T-helper 17 cell (primary cell): ENCODE data around the gene HHLA2. TPM values are rescaled to one million over a fixed set of nuclear protein-coding genes. Genes with fewer than 3 reads are reported as not detected.

Experiments
- ATAC-seq: fragments of 150-1000 bp; cut with Tn5 transposase; 2 replicates; pipeline ENCODE4 v1.10.0; 2021; ENCODE audit warnings: mild to moderate bottlenecking, moderate library complexity
- DNase-seq, 3 donors: peaks; one replicate each; pipeline versions ENCODE4 v3.0.0 to v3.0.0-alpha.2; 2020 to 2021
- H3K9me3 ChIP-seq: one replicate; pipeline ENCODE4 v1.7.0; 2013; ENCODE audit warnings: low read length, mild to moderate bottlenecking; ENCODE audit not compliant: control insufficient read depth, poor library complexity, severe bottlenecking
- H3K27ac Mint-ChIP-seq: one replicate; pipeline ENCODE4 v1.8.0; 2022; ENCODE audit warnings: mild to moderate bottlenecking, moderate library complexity, mixed read lengths
- H3K27me3 Mint-ChIP-seq: one replicate; pipeline ENCODE4 v1.8.0; 2022; ENCODE audit warnings: mixed read lengths
- H3K36me3 Mint-ChIP-seq: one replicate; pipeline ENCODE4 v1.8.0; 2022; ENCODE audit warnings: low read depth, mixed read lengths
- H3K4me1 Mint-ChIP-seq: one replicate; pipeline ENCODE4 v1.8.0; 2022; ENCODE audit warnings: mild to moderate bottlenecking, mixed read lengths
- H3K4me3 Mint-ChIP-seq: one replicate; pipeline ENCODE4 v1.8.0; 2022; ENCODE audit warnings: mild to moderate bottlenecking, moderate library complexity, mixed read lengths
- total RNA-seq, 4 donors: library from RNA in 2 of 4; stranded (reverse) in 2 of 4; gene quantifications; one replicate each; pipeline ENCODE4 v1.2.3 and lab custom pipeline; 2022 to 2026

Gene HHLA2
- total RNA-seq, 2 donors from 2014 or later, result 0.37 to 2.0 TPM

DNA sequence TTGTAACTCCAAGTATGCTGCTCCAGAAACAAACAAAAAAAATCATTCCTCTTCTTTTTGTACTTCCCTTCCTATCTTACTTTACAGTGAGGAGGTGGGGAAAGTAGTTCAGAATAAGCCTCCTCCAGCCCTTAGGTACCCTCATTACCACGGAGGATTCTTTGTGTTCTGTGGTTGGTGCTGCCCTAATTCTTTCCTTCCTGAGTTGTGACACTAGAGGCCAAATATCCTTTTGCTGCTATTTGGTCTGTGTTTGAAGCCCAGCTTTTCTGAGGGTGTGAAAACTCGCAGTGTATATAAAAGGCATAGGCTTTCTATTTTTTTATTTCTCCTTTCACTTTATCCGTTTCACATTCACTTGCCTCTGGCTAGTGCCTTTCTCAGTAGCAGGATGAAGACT, 98.2 kb downstream of the HHLA2 start:
- no peak for DNase-seq
- Mint-ChIP-seq H3K4me1 (peaks cover 4% of the 10 kb centered on the region), H3K36me3 (no peaks in the 10 kb centered on the region), H3K4me3 (no peak overlapping the region), H3K27ac (no peak overlapping the region), H3K27me3 (peaks cover 30% of the 10 kb centered on the region)
- H3K9me3 ChIP-seq, result no peaks in the 10 kb centered on the region
- no peak for ATAC-seq

DNA sequence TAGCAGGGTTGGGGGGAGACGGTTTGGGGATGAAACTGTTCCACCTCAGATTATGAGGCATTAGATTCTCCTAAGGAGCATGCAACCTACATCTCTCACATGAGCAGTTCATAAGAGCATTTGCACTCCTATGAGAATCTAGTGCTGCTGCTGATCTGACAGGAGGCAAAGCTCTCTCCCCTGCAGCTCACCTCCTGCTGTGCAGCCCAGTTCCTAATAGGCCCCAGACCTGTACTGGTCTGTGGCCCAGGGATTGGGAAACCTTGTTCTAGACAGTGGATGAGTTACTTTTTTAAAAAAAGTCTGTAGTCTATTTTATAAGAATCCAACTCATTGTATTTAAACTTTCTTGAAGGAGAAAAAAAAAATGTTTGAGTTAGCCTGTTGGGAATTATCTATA, 100.0 kb downstream of the HHLA2 start:
- Mint-ChIP-seq H3K4me3 (no peak overlapping the region), H3K27me3 (peaks cover 24% of the 10 kb centered on the region), H3K27ac (no peak overlapping the region), H3K36me3 (no peaks in the 10 kb centered on the region), H3K4me1 (peaks cover 4% of the 10 kb centered on the region)
- ATAC-seq (no peak), DNase-seq (no peak)
- no peaks in the 10 kb centered on the region for H3K9me3 ChIP-seq

DNA sequence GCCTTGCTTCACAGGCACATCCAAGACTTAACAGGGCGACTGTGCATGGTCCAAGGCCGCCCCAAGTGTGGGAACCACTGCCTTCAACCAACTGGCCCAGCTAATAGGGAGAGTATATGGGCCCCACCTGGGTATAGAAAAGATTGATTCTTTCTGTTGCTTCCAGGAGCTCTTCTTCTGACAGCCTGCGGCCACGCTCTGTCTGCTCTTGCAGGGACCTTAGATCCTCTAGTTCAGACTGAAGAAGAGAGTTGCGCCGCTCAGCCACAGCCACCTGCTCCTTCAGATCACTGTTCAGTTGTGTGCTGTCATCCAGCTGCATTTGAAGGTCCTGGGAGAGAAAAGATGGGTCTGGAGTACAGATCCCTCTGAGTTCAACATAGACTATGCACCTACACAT, 102.2 kb downstream of the HHLA2 start:
- peaks cover 9% of the 10 kb centered on the region for H3K27me3 Mint-ChIP-seq
- H3K9me3 ChIP-seq, result no peaks in the 10 kb centered on the region
- H3K4me1 Mint-ChIP-seq, result peaks cover 4% of the 10 kb centered on the region
- H3K36me3 Mint-ChIP-seq, result no peaks in the 10 kb centered on the region
- H3K4me3 Mint-ChIP-seq, result no peak overlapping the region
- no peak overlapping the region for H3K27ac Mint-ChIP-seq
- DNase-seq, result no peak
- ATAC-seq, result no peak

DNA sequence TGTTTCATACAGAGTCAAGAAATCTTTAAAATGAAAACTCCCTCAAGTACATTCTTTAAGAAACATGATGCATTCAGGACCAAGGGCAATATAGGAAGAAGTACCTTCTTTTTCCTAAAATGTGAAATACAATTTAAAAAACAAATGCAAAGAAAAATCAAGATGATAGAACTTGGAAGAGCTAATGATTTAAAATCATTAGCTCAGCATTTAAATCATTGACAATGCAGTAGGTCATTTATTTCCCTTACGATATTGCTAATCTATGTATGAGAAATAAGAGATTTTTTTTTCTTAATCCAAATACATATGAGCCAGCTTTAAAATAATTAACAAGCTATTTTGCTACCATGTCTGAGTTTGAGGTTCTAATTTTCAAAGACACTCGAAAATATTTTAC, 105.5 kb downstream of the HHLA2 start:
- no peak for DNase-seq
- H3K4me1 Mint-ChIP-seq, result no peaks in the 10 kb centered on the region
- H3K9me3 ChIP-seq, result no peaks in the 10 kb centered on the region
- no peak overlapping the region for H3K4me3 Mint-ChIP-seq
- no peaks in the 10 kb centered on the region for H3K36me3 Mint-ChIP-seq
- ATAC-seq, result no peak
- H3K27ac Mint-ChIP-seq, result no peak overlapping the region
- peaks cover 8% of the 10 kb centered on the region for H3K27me3 Mint-ChIP-seq

DNA sequence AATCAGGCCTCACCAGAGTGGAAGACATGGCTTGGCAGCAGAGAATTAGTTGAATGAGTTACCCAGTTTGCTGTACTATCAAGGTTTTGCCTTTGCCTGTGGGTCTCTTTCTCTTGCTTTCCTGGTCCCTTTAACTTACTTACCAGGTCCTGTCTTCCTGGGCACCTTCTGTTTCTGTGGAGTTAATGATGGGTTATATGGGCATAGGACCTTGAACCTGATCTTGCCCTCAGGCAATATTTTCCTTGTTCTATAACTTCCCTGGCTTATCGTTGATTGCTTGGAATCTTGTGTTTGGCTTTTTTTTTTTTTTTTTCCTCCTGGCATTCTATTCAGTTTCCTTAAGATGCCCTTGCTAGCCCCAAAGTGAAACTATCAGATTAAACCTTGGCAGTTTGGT, 106.8 kb downstream of the HHLA2 start:
- DNase-seq, result no peak
- no peaks in the 10 kb centered on the region for H3K36me3 Mint-ChIP-seq
- ATAC-seq, result no peak
- H3K4me3 Mint-ChIP-seq, result no peak overlapping the region
- H3K4me1 Mint-ChIP-seq, result no peaks in the 10 kb centered on the region
- H3K27me3 Mint-ChIP-seq, result peaks cover under 1% of the 10 kb centered on the region
- H3K27ac Mint-ChIP-seq, result peak overlapping the region; percentile 1
- no peaks in the 10 kb centered on the region for H3K9me3 ChIP-seq

DNA sequence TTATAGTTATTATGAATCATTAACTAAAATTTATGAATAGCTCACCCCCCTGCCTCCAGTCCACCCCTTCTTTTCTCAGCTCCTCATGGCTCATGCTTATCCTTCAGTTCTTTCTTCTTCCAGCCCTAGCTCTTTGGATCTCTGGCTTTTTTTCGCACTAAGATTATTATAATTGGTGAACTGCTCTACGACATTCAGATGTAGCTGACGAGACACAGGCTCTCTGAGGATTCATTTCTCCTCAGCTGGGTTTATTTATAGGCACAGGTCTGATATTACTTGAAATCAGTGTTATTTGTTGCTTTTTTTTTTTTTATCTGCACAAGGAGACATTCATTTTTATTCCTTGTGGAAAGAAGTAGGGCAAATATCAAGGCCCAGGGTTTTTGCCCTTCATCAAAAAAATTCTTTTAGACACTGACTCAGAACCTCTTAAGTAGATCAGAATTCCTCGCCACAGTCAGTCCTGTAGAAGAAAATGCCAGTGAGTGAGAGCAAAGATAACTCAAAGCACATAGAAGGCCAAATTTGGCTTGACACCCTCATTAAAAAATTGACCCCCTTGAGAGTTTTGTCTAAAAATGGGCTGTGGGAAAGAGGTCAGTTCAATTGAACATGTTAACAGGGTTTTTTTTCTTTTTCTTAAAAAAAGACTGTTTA, 107.5 kb downstream of the HHLA2 start:
- Mint-ChIP-seq H3K27me3 (no peaks in the 10 kb centered on the region), H3K4me1 (no peaks in the 10 kb centered on the region), H3K36me3 (no peaks in the 10 kb centered on the region)

DNA sequence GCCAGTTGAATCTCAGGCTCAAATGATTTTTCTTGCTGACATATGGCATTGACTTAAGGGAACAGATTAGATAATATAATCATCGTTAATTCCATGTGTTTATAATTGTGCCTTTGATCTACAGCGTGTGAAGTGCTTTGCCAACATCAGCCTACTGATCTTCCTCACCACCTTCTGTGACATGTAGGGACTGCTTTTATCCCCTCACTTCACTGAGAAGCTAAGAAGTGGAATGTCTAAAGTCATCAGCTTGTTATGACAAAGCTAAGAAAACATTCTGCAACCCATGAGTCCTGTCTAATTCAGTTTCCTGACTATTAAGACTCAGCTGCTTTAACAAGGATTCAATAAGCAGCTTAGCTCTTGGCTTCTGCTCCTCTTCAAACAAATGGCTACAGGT, 108.0 kb downstream of the HHLA2 start:
- Mint-ChIP-seq H3K36me3 (no peaks in the 10 kb centered on the region), H3K27me3 (no peaks in the 10 kb centered on the region), H3K4me3 (no peak overlapping the region), H3K27ac (no peak overlapping the region), H3K4me1 (no peaks in the 10 kb centered on the region)
- no peaks in the 10 kb centered on the region for H3K9me3 ChIP-seq
- no peak for DNase-seq
- ATAC-seq, result no peak

More for the DNA sequence above, 107.5 kb downstream of the HHLA2 start:
- no peaks in the 10 kb centered on the region for H3K9me3 ChIP-seq
- no peak for ATAC-seq
- peak overlapping the region; percentile 1 for H3K27ac Mint-ChIP-seq
- no peak overlapping the region for H3K4me3 Mint-ChIP-seq
- DNase-seq, result no peak

DNA sequence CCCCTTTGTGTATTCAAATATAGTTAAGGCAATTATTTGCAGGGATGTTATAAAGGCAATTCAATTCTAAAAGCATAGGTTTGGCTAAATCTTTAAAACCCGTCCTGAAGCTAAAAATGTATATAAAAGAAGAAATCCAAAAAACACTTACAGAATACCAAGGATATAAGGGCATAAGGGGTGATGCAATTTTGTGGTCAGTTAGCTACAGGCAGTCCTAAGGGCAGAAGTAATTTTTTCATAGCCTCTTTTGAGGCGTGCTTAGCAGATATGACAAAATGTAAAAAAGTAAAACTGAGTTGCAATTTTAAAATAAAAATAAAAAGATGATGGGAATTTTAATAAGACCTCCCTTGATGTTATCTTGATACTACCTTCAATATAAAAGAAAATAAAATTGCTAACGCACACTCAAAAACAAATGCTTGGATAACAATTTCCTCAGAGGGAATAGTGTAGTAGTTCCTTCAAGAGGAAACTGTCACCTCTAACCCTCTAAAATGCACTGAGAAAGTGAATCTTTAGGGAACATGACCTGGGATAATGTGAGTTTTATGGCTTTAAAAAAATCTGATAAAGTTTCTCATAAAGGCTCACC, 109.8 kb downstream of the HHLA2 start:
- Mint-ChIP-seq H3K4me3 (no peak overlapping the region), H3K27ac (no peak overlapping the region), H3K27me3 (peaks cover 6% of the 10 kb centered on the region), H3K4me1 (no peaks in the 10 kb centered on the region), H3K36me3 (no peaks in the 10 kb centered on the region)
- DNase-seq (no peak), ATAC-seq (no peak)
- no peaks in the 10 kb centered on the region for H3K9me3 ChIP-seq

DNA sequence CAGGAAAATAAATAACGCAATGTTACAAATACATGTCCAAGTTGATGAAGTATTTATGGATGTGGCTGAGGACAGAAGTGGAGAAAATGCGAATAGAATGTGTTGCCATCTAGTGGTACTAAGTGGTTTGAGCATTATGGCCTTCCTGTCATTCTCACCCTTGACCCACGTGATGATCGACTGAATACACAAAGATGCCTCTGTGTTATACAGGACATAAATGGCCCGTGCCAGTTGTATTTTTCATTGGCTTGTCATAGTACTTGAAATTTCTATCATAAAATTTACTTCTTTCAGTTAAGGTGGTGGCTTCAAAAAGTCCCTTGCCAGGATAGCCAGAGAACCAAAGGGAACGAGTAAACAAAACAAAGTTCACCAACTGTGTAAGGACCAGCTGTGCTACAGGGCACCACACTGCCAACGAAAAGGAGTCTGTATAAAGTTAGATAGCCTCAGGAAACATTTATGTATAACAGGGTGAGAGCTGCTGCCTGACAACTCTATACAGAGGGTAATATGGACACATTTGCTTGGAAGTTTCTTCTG, 110.4 kb downstream of the HHLA2 start:
- no peak overlapping the region for H3K4me3 Mint-ChIP-seq
- ATAC-seq (peak; percentile 79), DNase-seq (no peak)
- no peaks in the 10 kb centered on the region for H3K9me3 ChIP-seq
- H3K27ac Mint-ChIP-seq, result no peak overlapping the region
- H3K4me1 Mint-ChIP-seq, result no peaks in the 10 kb centered on the region
- no peaks in the 10 kb centered on the region for H3K36me3 Mint-ChIP-seq
- peaks cover 6% of the 10 kb centered on the region for H3K27me3 Mint-ChIP-seq

DNA sequence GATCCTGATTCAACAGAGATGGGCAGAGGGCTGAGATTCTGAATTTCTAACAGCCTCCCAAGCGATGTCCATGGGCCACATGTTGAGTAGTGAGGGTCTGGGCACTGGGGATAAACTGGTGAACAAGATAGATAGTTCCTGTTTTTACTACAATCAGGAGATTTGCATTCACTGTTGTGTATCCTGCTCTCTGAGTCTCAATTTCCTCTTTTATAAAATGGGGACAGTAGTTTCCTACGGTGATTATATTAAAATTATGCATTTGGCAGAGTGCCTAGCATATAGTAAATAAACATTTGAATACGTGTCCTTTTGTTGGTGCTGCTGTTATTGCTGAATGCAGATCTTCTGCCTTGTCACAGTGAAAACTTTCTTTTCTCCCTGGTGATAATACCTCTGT, 111.5 kb downstream of the HHLA2 start:
- H3K9me3 ChIP-seq, result no peaks in the 10 kb centered on the region
- no peak for DNase-seq
- Mint-ChIP-seq H3K27me3 (peaks cover 6% of the 10 kb centered on the region), H3K36me3 (no peaks in the 10 kb centered on the region), H3K27ac (no peak overlapping the region), H3K4me3 (no peak overlapping the region), H3K4me1 (no peaks in the 10 kb centered on the region)
- peak; percentile 42 for ATAC-seq

DNA sequence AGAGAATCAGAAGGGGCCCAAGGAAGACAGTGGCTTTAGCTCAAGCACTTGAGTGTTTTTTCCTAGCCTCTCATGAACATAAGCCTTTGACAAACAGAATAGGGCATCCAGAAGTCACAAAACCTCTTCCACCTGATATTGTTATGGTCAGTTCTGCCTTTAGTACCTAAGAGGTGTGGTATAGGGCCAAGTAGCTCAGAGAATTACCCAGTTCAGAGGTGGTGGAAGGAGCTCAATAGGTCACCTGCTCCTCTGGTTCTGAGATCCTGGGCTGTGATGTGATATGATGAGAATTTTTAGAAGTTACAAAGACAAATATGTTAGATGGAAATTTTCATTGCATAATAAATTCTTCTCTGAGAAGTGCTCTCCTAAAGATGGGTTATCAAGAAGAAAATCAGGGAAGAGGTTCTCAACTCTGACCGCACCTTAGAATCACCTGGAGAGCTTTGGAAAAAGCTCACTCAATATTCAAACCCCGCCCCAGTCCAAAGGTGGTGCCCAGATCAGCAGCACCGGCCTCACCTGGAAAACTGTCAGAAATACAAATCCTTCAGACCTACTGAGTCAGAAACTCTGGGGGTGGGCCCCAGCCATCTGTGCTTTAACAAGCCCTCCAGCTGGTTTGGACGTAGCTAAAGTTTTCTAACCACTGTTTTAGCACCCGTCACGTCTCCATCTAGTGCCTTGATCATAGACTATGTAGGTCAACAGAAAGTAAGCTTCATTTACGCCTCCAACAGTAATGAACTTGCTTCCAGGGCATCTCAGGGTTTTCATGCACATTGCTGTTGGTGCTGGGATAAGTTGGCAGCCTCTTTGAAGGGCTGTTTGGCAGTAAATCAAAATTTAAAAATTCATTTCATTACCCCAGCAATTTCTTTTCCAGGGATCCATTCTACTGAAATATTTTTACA, 112.8 kb downstream of the HHLA2 start:
- H3K36me3 Mint-ChIP-seq, result no peaks in the 10 kb centered on the region
- no peaks in the 10 kb centered on the region for H3K9me3 ChIP-seq
- peaks cover 10% of the 10 kb centered on the region for H3K27me3 Mint-ChIP-seq
- ATAC-seq (no peak), DNase-seq (no peak)
- H3K4me3 Mint-ChIP-seq, result no peak overlapping the region
- no peak overlapping the region for H3K27ac Mint-ChIP-seq
- no peaks in the 10 kb centered on the region for H3K4me1 Mint-ChIP-seq

DNA sequence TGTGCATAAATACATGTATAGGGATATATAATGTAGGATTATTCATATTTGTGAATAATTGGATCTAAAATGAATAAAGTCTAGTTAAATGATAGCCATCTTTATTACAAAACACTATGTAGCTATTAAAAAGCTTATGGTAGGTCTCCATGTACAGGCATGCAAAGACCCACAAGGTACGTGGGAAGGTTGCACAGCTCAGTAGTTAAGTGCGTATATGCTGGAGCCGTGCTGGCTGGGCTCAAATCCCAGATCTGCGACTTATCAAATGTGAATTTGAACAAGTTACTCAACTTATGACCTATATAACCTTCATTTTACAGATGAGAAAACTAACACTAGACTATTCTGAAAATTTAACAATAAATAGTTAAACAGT, 113.4 kb downstream of the HHLA2 start:
- no peaks in the 10 kb centered on the region for H3K36me3 Mint-ChIP-seq
- no peaks in the 10 kb centered on the region for H3K9me3 ChIP-seq
- H3K4me1 Mint-ChIP-seq, result no peaks in the 10 kb centered on the region
- DNase-seq (no peak), ATAC-seq (no peak)
- H3K4me3 Mint-ChIP-seq, result no peak overlapping the region
- H3K27me3 Mint-ChIP-seq, result peaks cover 14% of the 10 kb centered on the region
- H3K27ac Mint-ChIP-seq, result no peak overlapping the region

DNA sequence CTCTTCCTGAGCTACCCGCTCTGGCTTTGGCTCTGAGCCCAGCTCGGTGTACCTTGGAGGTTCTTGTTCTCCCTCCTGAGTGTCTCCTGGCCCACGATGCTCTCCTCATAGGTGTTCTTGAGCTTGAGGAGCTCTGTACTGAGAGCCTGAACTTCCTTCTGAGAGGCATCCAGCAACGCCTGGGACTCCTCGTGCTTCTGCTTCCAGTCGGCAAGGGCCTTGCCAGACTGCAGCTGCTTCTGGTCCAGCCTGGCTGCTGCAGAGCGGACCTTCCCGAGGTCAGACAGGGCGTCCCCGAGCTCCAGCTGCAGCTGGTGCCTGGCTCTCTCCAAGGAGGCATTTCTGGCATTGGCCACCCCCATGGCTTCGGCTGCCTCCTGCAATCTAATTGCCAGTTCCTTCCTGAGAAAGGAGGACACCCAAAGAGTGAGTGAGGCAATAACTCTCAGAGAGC, 114.2 kb downstream of the HHLA2 start:
- no peak for DNase-seq
- Mint-ChIP-seq H3K4me3 (no peak overlapping the region), H3K4me1 (no peaks in the 10 kb centered on the region), H3K27me3 (peaks cover 14% of the 10 kb centered on the region), H3K27ac (no peak overlapping the region), H3K36me3 (no peaks in the 10 kb centered on the region)
- H3K9me3 ChIP-seq, result no peaks in the 10 kb centered on the region
- no peak for ATAC-seq
